Measurements from ENCODE around the gene CATSPER3. TPM values are rescaled to one million over a fixed set of nuclear protein-coding genes. Genes with fewer than 3 reads are reported as not detected.

CATSPER3 gene
- total and polyA plus RNA-seq, 4 experiments from 2014 or later, result 0.68 to 1.8 (median 0.94) TPM; not detected in 1

GRCh38 chr5:135047347-135047695 lies 79.6 kb downstream of the CATSPER3 start:
- H3K9me3 ChIP-seq (ENCODE audit: control insufficient read depth in 1 of 2, low read length in 2 of 2), result no peaks in the 10 kb centered on the region

GRCh38 chr5:135048286-135048685 lies 80.6 kb downstream of the CATSPER3 start:
- intact Hi-C loops (cut with micrococcal nuclease), result no loop called here
- Histone ChIP-seq H3K27me3 (ENCODE audit: insufficient read depth, low read length) (peaks cover 3% of the 10 kb centered on the region), H3K36me3 (ENCODE audit: insufficient read depth, low read length) (no peaks in the 10 kb centered on the region), H3K4me1 (ENCODE audit: insufficient read depth, low read length) (no peaks in the 10 kb centered on the region), H3K27ac (ENCODE audit: low read depth, low read length) (no peak overlapping the region), H3K9me3 (ENCODE audit: control insufficient read depth in 1 of 2, low read length in 2 of 2) (no peaks in the 10 kb centered on the region), H3K4me3 (ENCODE audit: low read length in 2 of 2) (no peak overlapping the region)
- no peak overlapping the region for H3K27ac Mint-ChIP-seq
- peaks cover 0 to 4% (median 2%) of the 10 kb centered on the region in 4 donors for H3K4me1 Mint-ChIP-seq
- DNase-seq, result no peak
- ChIA-PET POLR2A (ENCODE audit: partially characterized antibody) (no interaction called here), CTCF (ENCODE audit: partially characterized antibody) (no interaction called here)
- peaks cover 38 to 48% of the 10 kb centered on the region in 2 donors for H3K27me3 Mint-ChIP-seq
- no peak overlapping the region for H3K4me3 Mint-ChIP-seq
- H3K9me3 Mint-ChIP-seq, result no peaks in the 10 kb centered on the region
- H3K36me3 Mint-ChIP-seq, result no peaks in the 10 kb centered on the region

More at GRCh38 chr5:135047347-135047695, 79.6 kb downstream of the CATSPER3 start:
- H3K4me1 Mint-ChIP-seq, result peaks cover 0 to 4% (median 2%) of the 10 kb centered on the region in 4 donors
- Histone ChIP-seq H3K4me1 (ENCODE audit: insufficient read depth, low read length) (no peaks in the 10 kb centered on the region), H3K4me3 (ENCODE audit: low read length in 2 of 2) (no peak overlapping the region), H3K27me3 (ENCODE audit: insufficient read depth, low read length) (peaks cover 3% of the 10 kb centered on the region), H3K36me3 (ENCODE audit: insufficient read depth, low read length) (no peaks in the 10 kb centered on the region), H3K27ac (ENCODE audit: low read depth, low read length) (no peak overlapping the region)
- H3K27me3 Mint-ChIP-seq, result peaks cover 40 to 54% of the 10 kb centered on the region in 2 donors
- H3K36me3 Mint-ChIP-seq, result no peaks in the 10 kb centered on the region
- ChIA-PET CTCF (ENCODE audit: partially characterized antibody) (no interaction called here), POLR2A (ENCODE audit: partially characterized antibody) (no interaction called here)
- DNase-seq, result no peak
- H3K4me3 Mint-ChIP-seq, result no peak overlapping the region
- no peaks in the 10 kb centered on the region for H3K9me3 Mint-ChIP-seq
- H3K27ac Mint-ChIP-seq, result no peak overlapping the region
- intact Hi-C loops (cut with micrococcal nuclease), result no loop called here

DNA sequence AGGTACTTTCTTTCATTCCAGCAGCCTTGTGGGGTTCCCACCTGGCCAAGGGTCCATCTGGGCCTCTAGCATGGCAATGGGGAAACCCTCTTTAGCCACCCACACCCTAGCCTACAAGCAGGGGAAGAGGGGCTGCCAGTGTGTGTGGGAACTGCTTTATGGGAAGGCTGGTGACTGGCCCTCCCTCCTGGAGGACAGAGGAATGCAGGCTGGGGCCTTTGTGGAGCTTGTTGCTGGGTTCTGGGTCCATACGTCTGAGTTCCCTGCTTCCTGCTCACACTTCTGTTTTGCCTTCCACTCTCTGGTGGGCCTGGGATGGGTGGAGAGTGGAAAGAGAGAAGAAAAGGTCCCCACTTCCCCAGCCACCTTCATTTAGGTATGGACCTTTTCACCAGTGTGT lies 81.2 kb downstream of the CATSPER3 start:
- Histone ChIP-seq H3K4me3 (ENCODE audit: low read length in 2 of 2) (no peak overlapping the region), H3K4me1 (ENCODE audit: insufficient read depth, low read length) (no peaks in the 10 kb centered on the region), H3K9me3 (ENCODE audit: control insufficient read depth in 1 of 2, low read length in 2 of 2) (no peaks in the 10 kb centered on the region), H3K27ac (ENCODE audit: low read depth, low read length) (no peak overlapping the region), H3K36me3 (ENCODE audit: insufficient read depth, low read length) (no peaks in the 10 kb centered on the region), H3K27me3 (ENCODE audit: insufficient read depth, low read length) (peaks cover 3% of the 10 kb centered on the region)
- no peak overlapping the region for H3K27ac Mint-ChIP-seq
- no peaks in the 10 kb centered on the region for H3K9me3 Mint-ChIP-seq
- H3K27me3 Mint-ChIP-seq, result peaks cover 36 to 45% of the 10 kb centered on the region in 2 donors
- CTCF ChIA-PET (ENCODE audit: partially characterized antibody), result no interaction called here
- no peaks in the 10 kb centered on the region for H3K36me3 Mint-ChIP-seq
- DNase-seq, result no peak
- no peak overlapping the region for H3K4me3 Mint-ChIP-seq
- POLR2A ChIA-PET (ENCODE audit: partially characterized antibody), result no interaction called here
- peaks cover 0 to 5% (median 2%) of the 10 kb centered on the region in 4 donors for H3K4me1 Mint-ChIP-seq
- intact Hi-C loops (cut with micrococcal nuclease), result no loop called here

- peaks cover 39 to 45% of the 10 kb centered on the region in 2 donors for H3K27me3 Mint-ChIP-seq
- no peaks in the 10 kb centered on the region for H3K36me3 Mint-ChIP-seq
- H3K27ac Mint-ChIP-seq, result no peak overlapping the region
- CTCF ChIA-PET (ENCODE audit: partially characterized antibody), result no interaction called here
- Histone ChIP-seq H3K4me1 (ENCODE audit: insufficient read depth, low read length) (no peaks in the 10 kb centered on the region), H3K27me3 (ENCODE audit: insufficient read depth, low read length) (peaks cover 3% of the 10 kb centered on the region), H3K4me3 (ENCODE audit: low read length in 2 of 2) (no peak overlapping the region), H3K9me3 (ENCODE audit: control insufficient read depth in 1 of 2, low read length in 2 of 2) (no peaks in the 10 kb centered on the region), H3K27ac (ENCODE audit: low read depth, low read length) (no peak overlapping the region), H3K36me3 (ENCODE audit: insufficient read depth, low read length) (no peaks in the 10 kb centered on the region)
- H3K4me3 Mint-ChIP-seq, result no peak overlapping the region
- H3K9me3 Mint-ChIP-seq, result no peaks in the 10 kb centered on the region
- DNase-seq, result no peak
- intact Hi-C loops (cut with micrococcal nuclease), result no loop called here
- POLR2A ChIA-PET (ENCODE audit: partially characterized antibody), result no interaction called here
- H3K4me1 Mint-ChIP-seq, result peaks cover 0 to 5% (median 2%) of the 10 kb centered on the region in 4 donors
These were observed 82.6 kb downstream of the CATSPER3 start for GRCh38 chr5:135050244-135050767.

- no peaks in the 10 kb centered on the region for H3K36me3 ChIP-seq (ENCODE audit: insufficient read depth, low read length)
- H3K27ac Mint-ChIP-seq, result no peak overlapping the region
- peaks cover 0 to 5% (median 2%) of the 10 kb centered on the region in 4 donors for H3K4me1 Mint-ChIP-seq
- no peak overlapping the region for H3K4me3 Mint-ChIP-seq
- peaks cover 37 to 45% of the 10 kb centered on the region in 2 donors for H3K27me3 Mint-ChIP-seq
- no peak overlapping the region for H3K4me3 ChIP-seq (ENCODE audit: low read length in 2 of 2)
- no peaks in the 10 kb centered on the region for H3K4me1 ChIP-seq (ENCODE audit: insufficient read depth, low read length)
- H3K36me3 Mint-ChIP-seq, result no peaks in the 10 kb centered on the region
- no peak overlapping the region for H3K27ac ChIP-seq (ENCODE audit: low read depth, low read length)
- POLR2A ChIA-PET (ENCODE audit: partially characterized antibody), result no interaction called here
- no peaks in the 10 kb centered on the region for H3K9me3 ChIP-seq (ENCODE audit: control insufficient read depth in 1 of 2, low read length in 2 of 2)
- CTCF ChIA-PET (ENCODE audit: partially characterized antibody), result no interaction called here
- H3K27me3 ChIP-seq (ENCODE audit: insufficient read depth, low read length), result peaks cover 3% of the 10 kb centered on the region
- intact Hi-C loops (cut with micrococcal nuclease), result no loop called here
- H3K9me3 Mint-ChIP-seq, result no peaks in the 10 kb centered on the region
- DNase-seq, result no peak
These were observed 83.7 kb downstream of the CATSPER3 start for GRCh38 chr5:135051399-135051798.

DNA sequence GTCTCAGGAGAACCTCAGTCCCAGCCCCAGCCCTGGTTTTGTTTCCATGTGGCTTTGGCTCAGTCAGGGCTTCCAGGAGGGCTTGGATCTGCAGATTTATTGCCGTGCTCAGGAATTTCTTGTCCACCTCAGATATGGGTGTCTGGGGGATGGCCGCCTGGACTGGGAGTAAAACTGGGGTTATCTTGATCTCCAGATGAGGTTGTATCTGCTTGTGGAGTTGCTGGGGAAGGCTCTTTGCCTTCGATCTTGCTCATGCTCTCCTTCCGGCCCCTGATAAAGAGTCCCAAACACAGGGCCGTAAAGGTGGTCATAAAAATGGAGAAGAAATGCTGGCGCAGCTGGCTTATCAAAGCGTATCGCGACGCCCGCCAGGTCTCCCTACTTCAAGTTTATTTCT lies 84.2 kb downstream of the CATSPER3 start:
- ChIA-PET POLR2A (ENCODE audit: partially characterized antibody) (no interaction called here), CTCF (ENCODE audit: partially characterized antibody) (no interaction called here)
- intact Hi-C loops (cut with micrococcal nuclease), result no loop called here
- Histone ChIP-seq H3K9me3 (ENCODE audit: control insufficient read depth in 1 of 2, low read length in 2 of 2) (no peaks in the 10 kb centered on the region), H3K4me1 (ENCODE audit: insufficient read depth, low read length) (no peaks in the 10 kb centered on the region), H3K4me3 (ENCODE audit: low read length in 2 of 2) (no peak overlapping the region), H3K27me3 (ENCODE audit: insufficient read depth, low read length) (peaks cover 3% of the 10 kb centered on the region), H3K36me3 (ENCODE audit: insufficient read depth, low read length) (no peaks in the 10 kb centered on the region), H3K27ac (ENCODE audit: low read depth, low read length) (no peak overlapping the region)
- Mint-ChIP-seq H3K4me3 (no peak overlapping the region), H3K36me3 (no peaks in the 10 kb centered on the region), H3K27me3 (peaks cover 36 to 50% of the 10 kb centered on the region in 2 donors), H3K4me1 (peaks cover 0 to 5% (median 2%) of the 10 kb centered on the region in 4 donors), H3K9me3 (no peaks in the 10 kb centered on the region), H3K27ac (no peak overlapping the region)
- DNase-seq, result no peak

DNA sequence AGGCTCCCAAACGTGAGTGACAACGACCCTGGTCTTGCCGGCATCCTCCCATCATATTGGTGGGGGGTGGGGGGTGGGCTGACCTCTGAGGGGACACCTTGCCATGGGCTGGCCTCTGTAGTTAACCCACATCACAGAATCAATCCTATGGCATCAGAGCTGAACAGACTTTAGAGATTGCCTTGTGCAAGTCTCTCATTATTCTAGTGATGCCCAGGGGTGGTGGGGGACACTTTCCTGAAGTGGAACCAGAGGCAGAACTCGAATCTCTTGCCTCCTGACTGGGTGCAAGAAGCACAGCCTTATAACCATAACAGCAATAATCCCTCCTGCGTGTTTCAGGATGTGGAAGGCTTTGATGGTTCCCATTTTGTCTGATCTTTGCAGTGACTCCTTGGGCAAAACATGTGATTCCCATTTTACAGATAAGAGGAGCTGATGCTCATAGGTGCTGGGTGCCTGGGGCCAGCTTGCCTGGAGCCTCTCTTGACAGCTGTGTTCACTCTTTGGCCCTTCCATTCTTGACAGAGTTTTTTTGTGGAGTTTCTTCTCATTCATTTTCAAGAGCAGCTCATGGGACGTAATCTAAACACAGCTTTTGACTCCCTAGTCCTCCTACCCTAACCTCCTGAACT lies 84.9 kb downstream of the CATSPER3 start:
- H3K27ac Mint-ChIP-seq, result no peak overlapping the region
- Histone ChIP-seq H3K36me3 (ENCODE audit: insufficient read depth, low read length) (no peaks in the 10 kb centered on the region), H3K27me3 (ENCODE audit: insufficient read depth, low read length) (peaks cover 3% of the 10 kb centered on the region), H3K4me1 (ENCODE audit: insufficient read depth, low read length) (no peaks in the 10 kb centered on the region), H3K4me3 (ENCODE audit: low read length in 2 of 2) (no peak overlapping the region), H3K27ac (ENCODE audit: low read depth, low read length) (no peak overlapping the region), H3K9me3 (ENCODE audit: control insufficient read depth in 1 of 2, low read length in 2 of 2) (no peaks in the 10 kb centered on the region)
- peaks cover 36 to 45% of the 10 kb centered on the region in 2 donors for H3K27me3 Mint-ChIP-seq
- ChIA-PET POLR2A (ENCODE audit: partially characterized antibody) (interaction anchor here (0.6 kb wide), 1 partner anchor 279 kb away, joined by 3 read pairs; no protein-coding TSS in a partner anchor), CTCF (ENCODE audit: partially characterized antibody) (no interaction called here)
- no peak for DNase-seq
- no peak overlapping the region for H3K4me3 Mint-ChIP-seq
- no peaks in the 10 kb centered on the region for H3K9me3 Mint-ChIP-seq
- H3K36me3 Mint-ChIP-seq, result no peaks in the 10 kb centered on the region
- H3K4me1 Mint-ChIP-seq, result peaks cover 0 to 5% (median 2%) of the 10 kb centered on the region in 4 donors
- intact Hi-C loops (cut with micrococcal nuclease), result no loop called here

Measured in CD4-positive, alpha-beta memory T cell (primary cell).